Activated CD8-positive, alpha-beta T cell treated with anti-CD3 and anti-CD28 coated beads, Interleukin-2, amount 10 ng/mL, durations not matched to agents 7 days and 5 days (primary cell): ENCODE measurements around the gene RRP8. TPM values are rescaled to one million over a fixed set of nuclear protein-coding genes. Genes with fewer than 3 reads are reported as not detected.
A peak's percentile ranks its signal among the peaks of the same experiment; 100 is the strongest.

Source experiments
- ATAC-seq: fragments of 150-1000 bp; cut with Tn5 transposase; one replicate; pipeline ENCODE4 v1.10.0; 2021; ENCODE audit warnings: moderate library complexity
- CTCF ChIA-PET: fragments of 350-600 bp; sonication (Branson Sonifier 250); formaldehyde crosslinking; loops from one replicate; lab custom pipeline; 2021; ENCODE audit warnings: antibody characterized with exemption; lab: Charles Lee
- POLR2A ChIA-PET: fragments of 350-600 bp; sonication (Branson Sonifier 250); formaldehyde crosslinking; loops from one replicate; lab custom pipeline; 2021; ENCODE audit warnings: antibody characterized with exemption; lab: Charles Lee
- DNase-seq: peaks from one replicate; pipeline ENCODE4 v3.0.0-alpha.2; 2020
- H3K27ac Mint-ChIP-seq: one replicate; pipeline ENCODE4 v1.8.0; 2021; ENCODE audit warnings: mild to moderate bottlenecking, mixed read lengths
- H3K27me3 Mint-ChIP-seq: one replicate; pipeline ENCODE4 v1.8.0; 2021; ENCODE audit warnings: low read depth, mixed read lengths
- H3K36me3 Mint-ChIP-seq: one replicate; pipeline ENCODE4 v1.8.0; 2021; ENCODE audit warnings: low read depth, mixed read lengths
- H3K4me1 Mint-ChIP-seq: one replicate; pipeline ENCODE4 v1.8.0; 2021; ENCODE audit warnings: low read depth, mixed read lengths
- H3K4me3 Mint-ChIP-seq: one replicate; pipeline ENCODE4 v1.8.0; 2021; ENCODE audit warnings: mild to moderate bottlenecking, mixed read lengths
- H3K9me3 Mint-ChIP-seq: one replicate; pipeline ENCODE4 v1.8.0; 2022; ENCODE audit warnings: mixed read lengths; ENCODE audit not compliant: insufficient read depth
- total RNA-seq, 2 experiments: library from RNA; stranded (reverse); gene quantifications; one replicate each; pipeline ENCODE4 v1.2.3, GENCODE V29; 2021

RRP8 gene
- total RNA-seq, 2 experiments from 2014 or later = 28.6 to 29.8 TPM

DNA sequence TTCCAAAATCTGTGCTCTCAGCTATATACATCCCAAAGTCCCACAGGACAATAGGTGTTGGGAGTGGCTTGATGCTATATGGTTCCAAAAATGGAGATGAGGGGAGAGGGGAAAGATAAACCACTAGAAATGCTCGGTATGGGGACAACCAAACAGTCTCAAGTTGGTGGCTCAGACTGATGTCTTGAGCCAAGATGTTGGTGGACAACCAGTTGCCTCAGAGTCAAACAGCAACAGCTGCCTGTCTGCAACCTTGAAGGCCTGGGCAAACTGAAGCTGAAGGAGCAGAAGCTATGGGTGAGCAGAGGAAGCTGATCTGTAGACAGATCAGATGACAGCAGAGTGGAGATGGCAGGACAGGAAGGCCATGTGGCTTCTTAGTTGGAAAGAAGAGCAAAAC lies 4.0 kb downstream of the RRP8 start:
- peaks cover 13% of the 10 kb centered on the region for H3K4me1 Mint-ChIP-seq
- POLR2A ChIA-PET = no interaction called here
- ATAC-seq = no peak
- peaks cover 47% of the 10 kb centered on the region for H3K36me3 Mint-ChIP-seq
- peak overlapping the region; percentile 43 for H3K27ac Mint-ChIP-seq
- H3K27me3 Mint-ChIP-seq = no peaks in the 10 kb centered on the region
- CTCF ChIA-PET = interaction anchor here (1.0 kb wide), 1 partner anchor 84 kb away, joined by 4 read pairs; the partner anchor contains the start of gene MRPL17
- no peaks in the 10 kb centered on the region for H3K9me3 Mint-ChIP-seq
- no peak overlapping the region for H3K4me3 Mint-ChIP-seq
- peak; percentile 14 for DNase-seq

DNA sequence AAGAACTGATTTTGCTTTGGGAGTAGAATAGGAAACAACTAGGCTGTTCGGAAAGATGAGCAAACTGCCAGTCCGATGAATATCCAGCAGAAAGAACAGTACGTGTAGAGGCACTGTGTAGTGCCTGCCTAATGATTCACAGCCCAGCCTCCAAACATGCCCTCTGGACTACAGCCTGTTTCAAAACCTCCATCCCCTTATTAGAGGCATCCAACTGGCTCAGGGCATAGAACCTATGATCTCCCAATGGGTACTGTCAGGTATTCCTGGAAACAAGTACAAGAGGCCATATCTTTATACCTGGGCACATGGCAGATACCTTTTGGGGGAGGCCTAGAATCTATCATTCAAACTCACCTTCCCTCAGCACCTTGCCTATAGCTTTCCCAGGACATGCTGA lies 4.9 kb downstream of the RRP8 start:
- Mint-ChIP-seq H3K4me3 (no peak overlapping the region), H3K4me1 (peaks cover 19% of the 10 kb centered on the region), H3K27me3 (no peaks in the 10 kb centered on the region), H3K36me3 (peaks cover 55% of the 10 kb centered on the region), H3K9me3 (no peaks in the 10 kb centered on the region), H3K27ac (no peak overlapping the region)
- DNase-seq = no peak
- ChIA-PET CTCF (no interaction called here), POLR2A (no interaction called here)
- no peak for ATAC-seq

DNA sequence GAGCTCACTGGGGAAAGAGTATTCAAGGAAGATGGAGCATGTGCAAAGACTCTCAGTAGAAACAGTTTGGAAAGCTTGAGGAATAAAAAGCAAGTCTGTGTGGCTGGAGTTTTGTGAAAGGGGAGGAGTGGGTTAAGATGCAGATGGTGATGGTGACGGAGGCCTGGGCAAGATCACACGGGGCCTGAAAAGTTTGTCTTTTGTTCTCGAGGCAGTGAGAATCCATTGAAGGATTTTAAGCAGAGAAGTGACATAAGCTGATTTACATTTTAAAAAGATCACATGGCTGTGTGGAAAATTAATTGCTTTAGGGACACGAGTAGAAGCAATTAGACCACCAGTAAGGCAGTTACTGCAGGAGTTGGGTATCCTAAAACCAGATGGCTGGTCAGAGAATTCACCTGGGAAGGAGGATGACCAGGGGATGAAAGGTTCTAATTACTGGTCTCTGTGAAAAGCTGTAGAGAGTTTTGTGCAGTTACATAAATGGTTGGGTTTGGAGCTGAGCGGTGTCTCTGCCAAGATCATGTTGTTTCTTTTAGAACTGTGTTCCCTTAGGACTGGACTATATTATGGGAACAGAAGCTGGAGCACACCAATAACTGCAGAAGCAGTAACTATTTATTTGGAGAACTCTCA lies 7.1 kb downstream of the RRP8 start:
- no peaks in the 10 kb centered on the region for H3K27me3 Mint-ChIP-seq
- POLR2A ChIA-PET = interaction anchor here (0.6 kb wide), 1 partner anchor 15 kb away, joined by 3 read pairs; the partner anchor contains the start of gene TAF10
- no peaks in the 10 kb centered on the region for H3K9me3 Mint-ChIP-seq

DNA sequence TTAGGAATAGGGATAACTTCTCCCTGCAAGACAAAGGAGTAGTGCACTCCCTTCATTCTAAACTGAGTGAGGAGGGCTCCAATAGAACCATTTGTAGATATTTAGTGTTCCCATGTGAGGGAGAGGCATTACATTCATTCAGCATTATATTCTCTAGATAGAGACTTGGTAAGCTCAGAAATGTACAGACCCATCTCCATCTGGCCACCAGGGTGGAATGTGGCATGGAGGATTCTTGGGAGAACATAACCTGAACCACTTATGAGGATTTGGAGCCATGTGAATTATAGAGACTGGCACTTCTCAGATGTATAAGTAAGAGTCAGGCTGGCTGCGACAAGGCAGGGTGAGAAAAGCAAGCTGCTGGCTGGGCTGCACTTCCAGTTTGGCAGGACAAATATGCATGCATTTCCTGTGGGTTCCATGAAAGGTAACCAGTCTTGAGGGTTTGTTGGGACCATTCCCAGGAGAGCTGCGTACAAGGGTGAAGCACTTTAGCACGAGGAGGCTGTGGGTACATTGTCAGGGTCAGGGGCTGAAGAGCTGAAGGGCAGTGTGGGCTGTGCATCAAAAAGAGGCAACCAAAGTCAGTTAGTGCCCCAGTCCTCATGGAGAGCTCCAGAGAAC lies 9.2 kb downstream of the RRP8 start:
- Mint-ChIP-seq H3K27me3 (no peaks in the 10 kb centered on the region), H3K27ac (peak overlapping the region; percentile 31), H3K4me1 (peaks cover 9% of the 10 kb centered on the region), H3K9me3 (no peaks in the 10 kb centered on the region), H3K36me3 (peaks cover 59% of the 10 kb centered on the region), H3K4me3 (no peak overlapping the region)
- ATAC-seq (no peak), DNase-seq (peak; percentile 14)
- CTCF ChIA-PET = interaction anchor here (0.8 to 2.5 kb wide), 7 partner anchors 8 to 231 kb away, joined by 3 to 8 read pairs (median 4); partner anchors contain the start of genes ILK and RRP8
- POLR2A ChIA-PET = interaction anchor here (0.9 kb wide), 1 partner anchor 16 kb away, joined by 3 read pairs; no protein-coding TSS in a partner anchor

More for the DNA sequence above, 7.1 kb downstream of the RRP8 start:
- H3K4me1 Mint-ChIP-seq = peaks cover 10% of the 10 kb centered on the region
- CTCF ChIA-PET = interaction anchor here (0.6 to 1.4 kb wide), 4 partner anchors 23 to 110 kb away, joined by 3 to 5 read pairs (median 3); partner anchors contain the start of genes MRPL17 and TPP1
- peak overlapping the region; percentile 16 for H3K27ac Mint-ChIP-seq
- H3K36me3 Mint-ChIP-seq = peaks cover 66% of the 10 kb centered on the region
- no peak overlapping the region for H3K4me3 Mint-ChIP-seq
- no peak for ATAC-seq
- no peak for DNase-seq

DNA sequence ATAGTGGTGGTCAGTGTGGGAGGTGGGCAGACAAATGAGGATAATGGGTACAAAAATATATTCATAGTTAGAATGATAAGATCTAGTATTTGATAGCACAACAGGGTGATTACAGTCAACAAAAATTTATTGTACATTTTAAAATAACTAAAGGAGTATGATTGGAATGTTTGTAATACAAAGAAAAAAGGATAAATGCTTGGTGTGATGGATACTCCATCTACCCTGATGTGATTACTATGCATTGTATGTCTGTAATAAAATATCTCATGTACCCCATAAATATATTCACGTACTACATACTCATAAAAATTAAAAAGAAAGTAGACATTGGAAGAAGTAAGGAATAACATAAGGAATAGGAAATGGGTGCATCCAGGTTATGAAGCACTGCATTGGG lies 15.4 kb downstream of the RRP8 start:
- CTCF ChIA-PET = interaction anchor here (1.5 kb wide), 1 partner anchor 17 kb away, joined by 3 read pairs; no protein-coding TSS in a partner anchor
- no peaks in the 10 kb centered on the region for H3K27me3 Mint-ChIP-seq
- no peak overlapping the region for H3K4me3 Mint-ChIP-seq
- no peaks in the 10 kb centered on the region for H3K4me1 Mint-ChIP-seq
- H3K9me3 Mint-ChIP-seq = peaks cover 20% of the 10 kb centered on the region
- DNase-seq (no peak), ATAC-seq (no peak)
- no peak overlapping the region for H3K27ac Mint-ChIP-seq
- H3K36me3 Mint-ChIP-seq = peaks cover 44% of the 10 kb centered on the region
- POLR2A ChIA-PET = no interaction called here

DNA sequence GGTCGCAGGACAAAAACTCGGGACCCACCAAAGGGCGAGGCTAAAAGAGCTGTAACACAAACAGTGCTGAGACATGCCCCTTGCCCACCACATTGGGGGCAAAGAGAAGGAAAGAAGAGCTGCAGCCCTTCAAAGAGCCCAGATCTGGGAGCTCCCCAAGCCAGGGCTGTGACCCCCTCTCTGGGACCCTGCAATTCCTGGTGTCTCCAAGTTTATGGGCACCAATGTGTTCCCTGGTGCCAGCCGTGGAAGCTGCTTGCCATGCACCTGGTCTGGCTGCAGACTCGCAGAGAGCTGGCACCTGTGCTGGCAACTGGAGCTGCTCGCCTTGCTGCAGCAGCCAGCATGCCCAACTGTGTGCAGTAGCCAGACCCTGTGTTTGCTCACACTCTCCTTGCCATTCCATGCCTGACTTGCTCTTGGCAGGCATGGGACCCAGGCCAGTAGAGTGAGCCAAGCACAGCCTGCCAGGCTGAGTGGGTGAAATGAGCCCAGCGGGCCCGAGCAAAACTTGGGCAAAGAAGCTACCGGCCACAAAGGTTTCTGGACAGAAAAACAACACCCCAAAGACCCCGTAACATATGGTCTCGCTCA lies 16.0 kb downstream of the RRP8 start:
- no peak overlapping the region for H3K4me3 Mint-ChIP-seq
- H3K27ac Mint-ChIP-seq = no peak overlapping the region
- ChIA-PET CTCF (interaction anchor here (1.5 kb wide), 1 partner anchor 17 kb away, joined by 3 read pairs; no protein-coding TSS in a partner anchor), POLR2A (no interaction called here)
- peak; percentile 11 for DNase-seq
- no peak for ATAC-seq
- H3K9me3 Mint-ChIP-seq = peaks cover 26% of the 10 kb centered on the region
- no peaks in the 10 kb centered on the region for H3K4me1 Mint-ChIP-seq
- H3K36me3 Mint-ChIP-seq = peaks cover 47% of the 10 kb centered on the region
- no peaks in the 10 kb centered on the region for H3K27me3 Mint-ChIP-seq

DNA sequence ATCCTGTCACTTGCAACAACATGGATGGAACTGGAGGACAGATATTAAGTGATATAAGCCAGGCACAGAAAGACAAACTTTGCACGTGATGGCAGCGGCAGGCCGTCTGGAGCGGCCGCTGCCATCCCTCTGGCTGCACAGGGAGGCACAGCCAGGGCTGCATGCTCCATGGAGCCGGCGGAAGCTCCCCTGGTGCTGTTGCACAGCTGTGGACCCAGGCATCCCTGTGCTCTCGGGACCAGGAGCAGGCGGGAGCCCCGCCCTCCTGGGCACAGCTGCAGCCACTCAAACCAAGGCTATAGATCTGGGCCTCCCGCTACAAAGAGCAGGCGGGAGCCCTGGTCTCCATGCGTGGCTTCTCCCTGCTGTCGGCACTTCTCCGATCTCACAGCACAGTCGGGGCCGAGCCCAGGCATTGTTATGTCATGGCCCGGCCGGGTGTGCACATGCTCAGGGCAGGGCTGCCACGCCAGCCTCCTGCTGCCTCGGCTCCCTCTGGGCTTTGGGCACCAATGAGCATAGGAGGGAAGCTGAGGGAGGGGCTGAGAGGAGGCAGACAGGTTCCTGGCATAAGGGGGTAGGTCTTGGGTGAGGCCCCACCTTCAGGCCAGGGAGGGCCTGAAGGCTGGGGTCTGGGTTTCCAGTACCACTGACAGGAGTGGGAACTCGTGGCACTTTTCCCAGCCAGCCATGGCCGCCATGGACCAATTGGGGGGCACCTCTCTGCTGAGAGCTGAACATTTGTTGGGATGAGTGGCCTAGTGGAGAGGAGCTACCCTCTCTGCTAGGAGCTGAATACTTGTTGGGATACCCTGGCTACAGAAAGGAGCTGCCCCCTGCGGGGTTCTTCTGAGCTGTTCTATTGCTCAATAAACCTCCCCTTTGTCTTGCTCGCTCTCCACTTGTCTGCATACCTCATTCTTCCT lies 16.7 kb downstream of the RRP8 start:
- Mint-ChIP-seq H3K4me1 (no peaks in the 10 kb centered on the region), H3K4me3 (no peak overlapping the region), H3K36me3 (peaks cover 47% of the 10 kb centered on the region), H3K27ac (no peak overlapping the region), H3K9me3 (peaks cover 31% of the 10 kb centered on the region), H3K27me3 (no peaks in the 10 kb centered on the region)
- ATAC-seq (no peak), DNase-seq (peak; percentile 14)
- ChIA-PET CTCF (interaction anchor here (1.5 kb wide), 1 partner anchor 18 kb away, joined by 3 read pairs; no protein-coding TSS in a partner anchor), POLR2A (no interaction called here)

DNA sequence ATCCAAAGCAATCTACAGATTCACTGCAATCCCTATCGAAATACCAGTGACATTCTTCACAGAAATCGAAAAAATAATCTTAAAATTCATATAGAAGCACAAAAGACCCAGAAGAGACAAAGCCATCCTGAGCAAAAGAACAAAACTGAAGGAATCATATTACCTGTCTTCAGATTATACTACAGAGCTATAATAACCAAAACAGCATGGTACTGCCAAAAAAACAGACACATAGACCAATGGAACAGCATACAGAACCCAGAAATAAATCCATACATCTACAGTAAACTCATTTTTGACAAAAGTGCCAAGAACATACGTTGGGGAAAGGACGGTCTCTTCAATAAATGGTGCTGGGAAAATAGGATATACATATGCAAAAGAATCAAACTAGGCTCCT lies 18.9 kb downstream of the RRP8 start:
- DNase-seq = no peak
- Mint-ChIP-seq H3K27ac (no peak overlapping the region), H3K4me3 (no peak overlapping the region), H3K27me3 (no peaks in the 10 kb centered on the region), H3K9me3 (peaks cover 31% of the 10 kb centered on the region), H3K36me3 (peaks cover 43% of the 10 kb centered on the region), H3K4me1 (no peaks in the 10 kb centered on the region)
- POLR2A ChIA-PET = no interaction called here
- CTCF ChIA-PET = interaction anchor here (1.2 kb wide), 1 partner anchor 80 kb away, joined by 5 read pairs; no protein-coding TSS in a partner anchor
- no peak for ATAC-seq

DNA sequence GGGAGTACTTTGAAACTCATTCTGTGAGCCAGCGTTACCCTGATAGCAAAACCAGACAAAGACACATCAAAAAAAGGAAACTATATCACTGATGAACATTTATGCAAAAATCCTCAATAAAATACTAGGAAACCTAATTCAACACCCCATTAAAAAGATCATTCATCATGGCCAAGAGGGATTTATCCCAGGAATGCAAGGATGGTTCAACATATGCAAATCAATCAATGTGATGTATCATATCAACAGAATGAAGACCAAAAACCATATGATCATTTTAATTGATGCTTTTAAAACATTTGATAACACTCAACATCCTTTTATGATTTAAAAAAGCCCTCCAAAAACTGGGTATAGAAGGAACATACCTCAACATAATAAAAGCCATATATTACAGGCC lies 19.8 kb downstream of the RRP8 start:
- no peak for DNase-seq
- CTCF ChIA-PET = no interaction called here
- Mint-ChIP-seq H3K4me1 (no peaks in the 10 kb centered on the region), H3K27me3 (no peaks in the 10 kb centered on the region), H3K36me3 (peaks cover 43% of the 10 kb centered on the region), H3K9me3 (peaks cover 31% of the 10 kb centered on the region), H3K27ac (no peak overlapping the region), H3K4me3 (no peak overlapping the region)
- no peak for ATAC-seq
- POLR2A ChIA-PET = no interaction called here

DNA sequence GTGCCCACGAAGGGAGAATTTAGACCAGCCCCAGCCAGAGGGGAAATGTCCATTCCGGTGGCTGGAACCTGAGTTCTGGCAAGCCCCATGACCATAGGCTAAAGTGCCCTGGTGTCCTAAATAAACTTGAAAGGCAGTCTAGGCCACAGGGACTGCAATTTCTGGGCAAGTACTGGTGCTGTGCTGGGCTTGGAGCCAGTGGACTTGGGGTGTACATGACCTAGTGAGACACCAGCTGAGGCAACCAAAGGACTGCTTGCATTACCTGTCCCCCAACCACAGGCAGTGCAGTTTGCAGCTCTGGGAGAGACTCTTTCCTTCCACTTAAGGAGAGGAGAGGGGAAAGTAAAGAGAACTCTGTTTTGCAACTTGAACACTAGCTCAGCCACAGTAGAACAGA lies 23.7 kb downstream of the RRP8 start:
- ChIA-PET CTCF (interaction anchor here (1.1 to 1.2 kb wide), 3 partner anchors 25 to 126 kb away, joined by 3 to 4 read pairs (median 3); partner anchors contain the start of gene TAF10), POLR2A (interaction anchor here (0.7 kb wide), 1 partner anchor 68 kb away, joined by 3 read pairs; no protein-coding TSS in a partner anchor)
- Mint-ChIP-seq H3K36me3 (peaks cover 34% of the 10 kb centered on the region), H3K27ac (no peak overlapping the region), H3K4me3 (no peak overlapping the region), H3K27me3 (no peaks in the 10 kb centered on the region), H3K9me3 (peaks cover 27% of the 10 kb centered on the region), H3K4me1 (no peaks in the 10 kb centered on the region)
- peak; percentile 10 for DNase-seq
- ATAC-seq = no peak

DNA sequence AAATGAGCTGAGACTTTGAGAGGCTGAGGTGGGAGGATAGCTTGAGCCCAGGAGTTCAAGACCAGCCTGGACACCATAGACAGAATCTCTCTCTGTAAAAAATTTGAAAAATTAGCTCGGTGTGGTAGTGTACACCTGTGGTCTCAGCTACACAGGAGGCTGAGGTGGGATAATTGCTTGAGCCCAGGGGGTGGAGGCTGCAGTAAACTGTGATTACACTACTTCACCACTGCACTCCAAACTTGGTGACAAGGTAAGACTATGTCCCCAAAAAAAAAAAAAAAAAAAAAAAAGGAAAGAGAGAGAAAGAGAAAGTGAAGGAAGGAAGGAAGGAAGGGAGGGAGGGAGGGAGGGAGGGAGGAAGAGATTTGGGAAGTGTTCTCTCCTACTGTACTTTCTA lies 25.3 kb downstream of the RRP8 start:
- DNase-seq (peak; percentile 18), ATAC-seq (no peak)
- H3K27me3 Mint-ChIP-seq = no peaks in the 10 kb centered on the region
- ChIA-PET CTCF (interaction anchor here (1.1 to 1.2 kb wide), 2 partner anchors 16 to 24 kb away, joined by 3 to 6 read pairs; no protein-coding TSS in a partner anchor), POLR2A (interaction anchor here (1.2 to 1.3 kb wide), 2 partner anchors 14 to 16 kb away, joined by 3 read pairs; no protein-coding TSS in a partner anchor)
- H3K27ac Mint-ChIP-seq = no peak overlapping the region
- H3K4me3 Mint-ChIP-seq = no peak overlapping the region
- H3K4me1 Mint-ChIP-seq = no peaks in the 10 kb centered on the region
- peaks cover 18% of the 10 kb centered on the region for H3K36me3 Mint-ChIP-seq
- H3K9me3 Mint-ChIP-seq = peaks cover 12% of the 10 kb centered on the region
